ENCODE measurements around the gene CAMK4. TPM values are rescaled to one million over a fixed set of nuclear protein-coding genes. Genes with fewer than 3 reads are reported as not detected.
A peak's percentile ranks its signal among the peaks of the same experiment; 100 is the strongest.

The CAMK4 gene
- total RNA-seq, 4 donors from 2014 or later = 0.49 to 4.1 (median 0.94) TPM

DNA sequence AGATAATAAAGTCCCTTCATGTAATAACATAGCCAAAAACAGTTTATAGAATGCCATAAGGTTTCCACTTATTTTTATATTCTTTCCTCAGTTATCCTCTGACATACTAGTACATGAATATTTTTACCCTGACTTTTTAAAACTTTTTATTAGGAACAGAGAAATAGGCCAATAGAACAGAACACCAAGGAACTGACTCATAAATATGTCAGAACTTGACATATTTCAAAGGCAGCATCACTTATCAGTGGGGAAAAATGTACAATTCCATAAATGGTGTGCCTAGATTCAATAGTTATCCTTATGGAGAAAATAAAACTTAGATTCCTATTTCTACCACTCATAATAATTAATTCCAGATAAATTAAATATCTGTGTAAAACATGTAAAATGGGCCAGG lies 278.8 kb downstream of the CAMK4 start:
- H3K4me3 ChIP-seq (ENCODE audit: low read depth, poor library complexity, severe bottlenecking) = no peak overlapping the region
- intact Hi-C loops (cut with DNase I; ENCODE audit: low total_unique reads) = no loop called here
- no peak for DNase-seq (ENCODE audit: low spot score in 2 of 2)
- no peak for TF ChIP-seq POLR2A (IDR thresholded peaks at IDR 0.05)

DNA sequence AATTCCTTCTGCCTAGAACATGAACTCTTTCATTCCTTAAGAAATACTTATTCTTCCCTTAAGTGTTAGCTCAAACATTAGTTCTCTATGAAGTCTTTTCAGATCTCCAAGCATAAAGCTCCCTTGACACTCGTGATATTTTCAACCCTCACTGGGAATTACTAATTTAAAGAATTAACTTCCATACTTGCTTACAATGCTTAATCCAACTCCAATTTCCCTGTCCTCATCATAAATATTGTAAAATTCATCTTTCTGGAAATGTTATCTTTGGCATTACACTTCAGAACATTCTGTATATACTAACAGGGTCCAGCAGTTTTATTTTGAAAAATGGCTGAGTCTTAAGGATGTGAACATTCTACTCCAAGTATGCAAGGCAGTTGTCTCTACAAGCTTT lies 280.9 kb downstream of the CAMK4 start:
- TF ChIP-seq POLR2A (IDR thresholded peaks at IDR 0.05) = no peak
- 74 to 85% methylated on average over 1 of the region's 1 CpG for WGBS, 2 donors
- intact Hi-C loops (cut with DNase I; ENCODE audit: low total_unique reads) = no loop called here
- no peak for DNase-seq (ENCODE audit: low spot score in 2 of 2)
- H3K4me3 ChIP-seq (ENCODE audit: low read depth, poor library complexity, severe bottlenecking) = no peak overlapping the region

DNA sequence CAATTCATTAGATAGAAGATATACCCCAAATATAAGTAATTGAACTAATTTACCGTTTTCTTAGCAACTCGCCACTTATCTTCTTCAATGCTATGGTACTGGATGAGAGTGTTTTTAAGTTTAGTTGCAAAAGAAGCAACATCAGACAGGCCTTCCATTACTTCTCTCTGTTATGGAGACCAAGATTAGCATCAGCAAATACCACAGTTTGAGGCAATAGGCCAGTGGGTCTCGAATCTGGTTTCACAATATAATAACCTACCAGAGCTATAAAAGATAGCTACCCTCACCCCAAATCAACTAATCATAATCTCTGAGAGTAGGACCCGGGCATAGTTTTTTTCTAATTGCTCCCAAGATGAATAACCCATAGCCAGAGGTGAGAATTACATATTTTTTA lies 283.1 kb downstream of the CAMK4 start:
- no peak overlapping the region for H3K4me3 ChIP-seq (ENCODE audit: low read depth, poor library complexity, severe bottlenecking)
- DNase-seq (ENCODE audit: low spot score in 2 of 2) = no peak
- TF ChIP-seq, protein P1, sequence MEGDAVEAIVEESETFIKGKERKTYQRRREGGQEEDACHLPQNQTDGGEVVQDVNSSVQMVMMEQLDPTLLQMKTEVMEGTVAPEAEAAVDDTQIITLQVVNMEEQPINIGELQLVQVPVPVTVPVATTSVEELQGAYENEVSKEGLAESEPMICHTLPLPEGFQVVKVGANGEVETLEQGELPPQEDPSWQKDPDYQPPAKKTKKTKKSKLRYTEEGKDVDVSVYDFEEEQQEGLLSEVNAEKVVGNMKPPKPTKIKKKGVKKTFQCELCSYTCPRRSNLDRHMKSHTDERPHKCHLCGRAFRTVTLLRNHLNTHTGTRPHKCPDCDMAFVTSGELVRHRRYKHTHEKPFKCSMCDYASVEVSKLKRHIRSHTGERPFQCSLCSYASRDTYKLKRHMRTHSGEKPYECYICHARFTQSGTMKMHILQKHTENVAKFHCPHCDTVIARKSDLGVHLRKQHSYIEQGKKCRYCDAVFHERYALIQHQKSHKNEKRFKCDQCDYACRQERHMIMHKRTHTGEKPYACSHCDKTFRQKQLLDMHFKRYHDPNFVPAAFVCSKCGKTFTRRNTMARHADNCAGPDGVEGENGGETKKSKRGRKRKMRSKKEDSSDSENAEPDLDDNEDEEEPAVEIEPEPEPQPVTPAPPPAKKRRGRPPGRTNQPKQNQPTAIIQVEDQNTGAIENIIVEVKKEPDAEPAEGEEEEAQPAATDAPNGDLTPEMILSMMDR (IDR thresholded peaks at IDR 0.05) = no peak
- no peak for TF ChIP-seq POLR2A (IDR thresholded peaks at IDR 0.05)
- WGBS, 2 donors = 89 to 92% methylated on average over 4 of the region's 4 CpGs
- intact Hi-C loops (cut with DNase I; ENCODE audit: low total_unique reads) = no loop called here

DNA sequence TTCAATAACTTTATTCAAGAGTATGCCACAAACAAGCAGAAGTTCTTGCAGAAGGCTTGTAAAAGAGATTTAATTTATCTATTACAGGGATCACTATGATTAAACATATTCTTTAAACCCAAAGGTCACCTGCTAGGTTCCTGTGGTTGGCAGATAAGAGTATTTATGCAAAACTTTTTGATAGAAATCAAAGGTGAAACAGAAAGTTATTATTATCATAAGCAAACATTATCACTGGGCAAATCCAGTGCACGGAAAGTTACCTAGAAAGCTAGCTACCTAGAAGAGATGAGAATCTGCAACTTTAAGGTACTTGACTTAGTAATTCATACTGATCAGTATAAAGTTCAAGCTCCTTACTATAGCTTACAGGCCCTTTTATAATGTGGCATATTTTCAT lies 284.9 kb downstream of the CAMK4 start:
- WGBS, 2 donors = 59 to 64% methylated on average over 1 of the region's 1 CpG
- no peak for DNase-seq (ENCODE audit: low spot score in 2 of 2)
- H3K4me3 ChIP-seq (ENCODE audit: low read depth, poor library complexity, severe bottlenecking) = no peak overlapping the region
- intact Hi-C loops (cut with DNase I; ENCODE audit: low total_unique reads) = no loop called here
- TF ChIP-seq, protein P1 (IDR thresholded peaks at IDR 0.05) = no peak
- no peak for TF ChIP-seq POLR2A (IDR thresholded peaks at IDR 0.05)

DNA sequence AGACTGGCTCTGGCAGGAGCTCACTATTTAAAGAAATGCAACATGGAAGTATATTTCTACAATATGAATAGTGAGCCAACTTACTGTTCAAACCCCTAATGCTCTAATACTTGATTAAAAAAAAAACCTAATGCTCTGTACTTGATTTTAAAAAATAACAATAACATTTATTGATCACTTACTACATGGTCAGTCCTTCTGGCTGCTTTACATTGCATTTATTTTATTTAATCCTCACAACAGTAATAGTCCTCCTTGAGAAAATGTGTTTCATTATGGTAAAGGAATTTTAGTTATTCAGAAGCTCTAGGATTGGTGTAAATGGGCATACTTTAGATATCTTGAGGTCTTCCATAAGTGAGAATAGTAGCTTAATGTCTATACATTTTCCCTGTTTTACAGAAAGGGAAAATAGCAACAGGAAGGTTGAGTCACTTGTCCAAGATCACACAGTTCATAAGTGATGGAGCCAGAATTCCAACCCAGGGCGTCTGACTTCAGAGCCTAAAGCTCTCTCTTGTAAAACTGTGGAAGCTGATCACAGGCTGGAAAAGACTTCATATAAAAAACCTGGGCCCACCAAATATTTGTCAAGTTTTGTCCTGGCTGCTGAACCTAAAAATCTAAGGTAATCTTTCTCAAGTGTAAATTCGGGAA lies 287.1 kb downstream of the CAMK4 start:
- intact Hi-C loops (cut with DNase I; ENCODE audit: low total_unique reads) = no loop called here
- DNase-seq (ENCODE audit: low spot score in 2 of 2) = no peak
- no peak for TF ChIP-seq POLR2A (IDR thresholded peaks at IDR 0.05)
- TF ChIP-seq, protein P1 (IDR thresholded peaks at IDR 0.05) = no peak
- 6 to 13% methylated on average over 2 of the region's 2 CpGs for WGBS, 2 donors
- H3K4me3 ChIP-seq (ENCODE audit: low read depth, poor library complexity, severe bottlenecking) = peak overlapping the region; percentile 37

DNA sequence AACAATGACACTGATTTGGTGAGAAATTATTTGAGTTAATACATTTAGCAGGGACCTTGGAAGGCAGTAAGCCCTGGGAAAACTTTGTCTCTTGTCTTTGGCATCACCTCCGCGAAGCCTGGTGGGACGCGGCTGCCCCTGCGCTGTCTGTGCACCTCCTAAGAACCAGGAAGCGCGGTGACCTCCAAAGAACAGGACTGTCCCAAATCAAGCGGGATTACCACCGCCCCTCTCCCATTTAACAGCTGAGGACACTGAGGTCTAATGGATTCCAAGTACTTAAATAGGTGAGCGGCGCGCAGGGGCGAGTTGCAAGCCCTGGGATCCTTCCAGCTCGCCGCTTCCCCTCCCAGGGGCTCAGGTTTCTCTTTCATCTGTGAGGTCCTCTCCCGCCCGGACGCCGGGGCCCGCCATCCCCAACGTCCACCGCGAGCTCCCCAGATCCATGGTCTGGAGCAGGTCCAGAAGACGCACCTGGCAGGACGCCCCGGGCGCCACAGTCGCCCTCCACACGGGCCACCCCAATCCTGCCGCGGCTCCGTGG lies 287.7 kb downstream of the CAMK4 start:
- intact Hi-C loops (cut with DNase I; ENCODE audit: low total_unique reads) = no loop called here
- peak overlapping the region; percentile 37 for H3K4me3 ChIP-seq (ENCODE audit: low read depth, poor library complexity, severe bottlenecking)
- DNase-seq (ENCODE audit: low spot score in 2 of 2) = peak in 1 of 2 donors; percentile 20
- 2 to 3% methylated on average over 27 to 32 of the region's 32 CpGs for WGBS, 2 donors
- TF ChIP-seq POLR2A (IDR thresholded peaks at IDR 0.05) = no peak
- TF ChIP-seq, protein P1 (IDR thresholded peaks at IDR 0.05) = no peak
